Activated CD8-positive, alpha-beta T cell treated with anti-CD3 and anti-CD28 coated beads for 36 hours (primary cell): ENCODE data around the gene CCNYL1. TPM values are rescaled to one million over a fixed set of nuclear protein-coding genes. Genes with fewer than 3 reads are reported as not detected.
"Not testable (repeated sequence)": the region's sequence is repeated elsewhere in the genome, so short reads cannot be mapped to it uniquely, and the experiment has no call there.

Experiments used
- ATAC-seq: fragments of 200-7000 bp; cut with Tn5 transposase; one replicate; pipeline ENCODE4 v1.10.0; 2021; ENCODE audit warnings: mild to moderate bottlenecking, moderate library complexity
- CTCF ChIA-PET: fragments of 350-600 bp; sonication (Branson Sonifier 250); formaldehyde crosslinking; loops from one replicate; lab custom pipeline; 2021; ENCODE audit warnings: antibody characterized with exemption; lab: Charles Lee
- POLR2A ChIA-PET: fragments of 350-600 bp; sonication (Branson Sonifier 250); formaldehyde crosslinking; loops from one replicate; lab custom pipeline; 2021; ENCODE audit warnings: antibody characterized with exemption; lab: Charles Lee
- DNase-seq: peaks from one replicate; pipeline ENCODE4 v3.0.0-alpha.2; 2020
- H3K27ac Mint-ChIP-seq: one replicate; pipeline ENCODE4 v1.8.0; 2021; ENCODE audit warnings: mild to moderate bottlenecking, mixed read lengths
- H3K27me3 Mint-ChIP-seq: one replicate; pipeline ENCODE4 v1.8.0; 2021; ENCODE audit warnings: mixed read lengths
- H3K36me3 Mint-ChIP-seq: one replicate; pipeline ENCODE4 v1.8.0; 2021; ENCODE audit warnings: low read depth, mixed read lengths
- H3K4me1 Mint-ChIP-seq: one replicate; pipeline ENCODE4 v1.8.0; 2021; ENCODE audit warnings: low read depth, mixed read lengths
- H3K4me3 Mint-ChIP-seq: one replicate; pipeline ENCODE4 v1.8.0; 2021; ENCODE audit warnings: mild to moderate bottlenecking, moderate library complexity, mixed read lengths
- H3K9me3 Mint-ChIP-seq: one replicate; pipeline ENCODE4 v1.8.0; 2021; ENCODE audit warnings: mixed read lengths
- CTCF ChIP-seq: fragments of 200-600 bp; IDR thresholded peaks from one replicate; pipeline ENCODE4 v1.8.0; 2022; ENCODE audit warnings: antibody characterized with exemption, mild to moderate bottlenecking
- intact Hi-C: fragments of 100-400 bp; cut with micrococcal nuclease; formaldehyde crosslinking; loops from one replicate; pipeline ENCODE4 v1.10.0; 2022
- total RNA-seq, 2 experiments: library from RNA; stranded (reverse); gene quantifications; one replicate each; pipeline ENCODE4 v1.2.3, GENCODE V29; 2021

Gene CCNYL1
- total RNA-seq, 2 experiments from 2014 or later: 3.8 to 4.3 TPM

- peaks cover 9% of the 10 kb centered on the region for H3K4me1 Mint-ChIP-seq
Observed at GRCh38 chr2:207692206-207693065, 19.0 kb upstream of the CCNYL1 start.

GRCh38 chr2:207693641-207694249 is 17.7 kb upstream of the CCNYL1 start:
- CTCF ChIA-PET: interaction anchor here (1.0 to 4.3 kb wide), 7 partner anchors 11 to 347 kb away, joined by 3 to 21 read pairs (median 4); partner anchors contain the start of gene METTL21A
- POLR2A ChIA-PET: interaction anchor here (0.9 kb wide), 1 partner anchor 331 kb away, joined by 3 read pairs; the partner anchor contains the start of gene PLEKHM3
- H3K36me3 Mint-ChIP-seq: no peaks in the 10 kb centered on the region
- DNase-seq (no peak), ATAC-seq (no peak)
- H3K9me3 Mint-ChIP-seq: no peaks in the 10 kb centered on the region
- H3K4me3 Mint-ChIP-seq: no peak overlapping the region
- no peak for TF ChIP-seq CTCF
- no peak overlapping the region for H3K27ac Mint-ChIP-seq
- H3K27me3 Mint-ChIP-seq: no peaks in the 10 kb centered on the region
- intact Hi-C loops: no loop called here
- H3K4me1 Mint-ChIP-seq: peaks cover 4% of the 10 kb centered on the region

More at GRCh38 chr2:207692206-207693065, 19.0 kb upstream of the CCNYL1 start:
- ATAC-seq (peak; percentile 42), DNase-seq (peak; percentile 58)
- POLR2A ChIA-PET: no interaction called here
- CTCF ChIA-PET: interaction anchor here (0.6 to 4.3 kb wide), 13 partner anchors 12 to 348 kb away, joined by 3 to 21 read pairs (median 3); partner anchors contain the start of gene METTL21A
- no peaks in the 10 kb centered on the region for H3K9me3 Mint-ChIP-seq
- TF ChIP-seq CTCF: peak; percentile 65
- no peaks in the 10 kb centered on the region for H3K27me3 Mint-ChIP-seq
- H3K4me3 Mint-ChIP-seq: no peak overlapping the region
- intact Hi-C loops: no loop called here
- no peak overlapping the region for H3K27ac Mint-ChIP-seq
- no peaks in the 10 kb centered on the region for H3K36me3 Mint-ChIP-seq

- ChIA-PET POLR2A (interaction anchor here (0.9 to 1.0 kb wide), 2 partner anchors 67 to 330 kb away, joined by 3 read pairs; partner anchors contain the start of gene PLEKHM3), CTCF (interaction anchor here (1.4 to 4.3 kb wide), 2 partner anchors 10 to 345 kb away, joined by 6 to 21 read pairs; no protein-coding TSS in a partner anchor)
- DNase-seq (no peak), ATAC-seq (no peak)
- H3K4me1 Mint-ChIP-seq: peaks cover 3% of the 10 kb centered on the region
- H3K9me3 Mint-ChIP-seq: no peaks in the 10 kb centered on the region
- no peak overlapping the region for H3K4me3 Mint-ChIP-seq
- intact Hi-C loops: no loop called here
- H3K27me3 Mint-ChIP-seq: no peaks in the 10 kb centered on the region
- H3K27ac Mint-ChIP-seq: no peak overlapping the region
- no peak for TF ChIP-seq CTCF
- H3K36me3 Mint-ChIP-seq: no peaks in the 10 kb centered on the region
Observed at GRCh38 chr2:207694811-207695281, 16.6 kb upstream of the CCNYL1 start.

- H3K27ac Mint-ChIP-seq: no peak overlapping the region
- no peaks in the 10 kb centered on the region for H3K36me3 Mint-ChIP-seq
- H3K4me3 Mint-ChIP-seq: no peak overlapping the region
- H3K9me3 Mint-ChIP-seq: no peaks in the 10 kb centered on the region
- TF ChIP-seq CTCF: no peak
- intact Hi-C loops: no loop called here
- peaks cover 3% of the 10 kb centered on the region for H3K4me1 Mint-ChIP-seq
- POLR2A ChIA-PET: interaction anchor here (1.0 kb wide), 1 partner anchor 67 kb away, joined by 3 read pairs; no protein-coding TSS in a partner anchor
- no peak for DNase-seq
- no peaks in the 10 kb centered on the region for H3K27me3 Mint-ChIP-seq
- CTCF ChIA-PET: interaction anchor here (4.3 kb wide), 1 partner anchor 9 kb away, joined by 21 read pairs; no protein-coding TSS in a partner anchor
- no peak for ATAC-seq
Observed at GRCh38 chr2:207695293-207695692, 16.1 kb upstream of the CCNYL1 start.

GRCh38 chr2:207696911-207697310 is 14.5 kb upstream of the CCNYL1 start:
- CTCF ChIA-PET, H3K4me1 Mint-ChIP-seq, DNase-seq, H3K36me3 Mint-ChIP-seq, H3K4me3 Mint-ChIP-seq, H3K9me3 Mint-ChIP-seq, POLR2A ChIA-PET, H3K27ac Mint-ChIP-seq, H3K27me3 Mint-ChIP-seq, intact Hi-C loops, ATAC-seq: not testable (repeated sequence)
